Erythroblast (primary cell): ENCODE measurements around the gene TRIP11.
"Not testable (repeated sequence)": the region's sequence is repeated elsewhere in the genome, so short reads cannot be mapped to it uniquely, and the experiment has no call there.

ENCODE experiments used
- DNase-seq, 2 experiments: peaks; one replicate each; lab custom pipeline; 2025; lab: John Stamatoyannopoulos, UW
- GATA1 ChIP-seq: IDR thresholded peaks from 2 replicates; pipeline ENCODE4 v1.6.1; 2011; ENCODE audit warnings: low read depth, mild to moderate bottlenecking, control low read depth, low read length, moderate library complexity
- POLR2A ChIP-seq: IDR thresholded peaks from 2 replicates; pipeline ENCODE4 v1.6.1; 2011; ENCODE audit warnings: mild to moderate bottlenecking, low read length

TRIP11 gene

DNA sequence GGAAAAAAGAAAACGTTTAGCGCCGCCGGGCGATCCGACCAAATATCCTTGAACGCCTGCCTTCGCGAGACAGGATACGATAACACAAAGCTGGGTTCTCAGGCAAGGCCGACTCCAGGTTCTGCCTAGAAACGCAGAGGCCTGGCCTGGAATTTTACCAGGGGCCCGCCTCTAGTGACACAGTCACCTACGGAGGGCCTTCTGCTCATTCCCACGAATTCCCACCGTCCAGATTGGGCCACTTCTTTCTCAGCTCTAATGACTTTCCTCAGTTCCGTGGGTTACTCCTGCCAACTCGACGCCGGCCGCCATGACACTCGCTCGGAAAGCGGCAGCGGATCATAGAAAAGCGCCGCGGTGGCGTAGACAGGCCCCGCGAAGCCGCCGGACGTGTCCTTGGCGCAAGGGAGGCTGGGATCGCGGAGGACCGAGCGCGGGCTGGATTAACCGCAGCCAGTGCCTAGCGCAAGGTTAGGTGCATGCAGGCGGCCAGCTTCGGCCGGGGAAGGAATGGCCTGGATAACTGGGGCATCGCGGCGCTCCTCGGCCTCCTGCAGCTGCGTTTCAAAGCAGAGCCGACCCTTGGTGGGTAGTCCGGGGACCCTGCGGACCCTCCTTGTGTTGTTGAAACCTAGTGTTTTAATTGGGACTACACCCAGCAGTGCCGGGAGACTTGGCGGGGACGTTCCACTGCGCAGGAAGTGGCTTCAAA lies at the start of gene TRIP11:
Gene TRIP11 (minus strand): TSS at position 341 of the 712 bp plus-strand sequence. CDS start 374 bp downstream, outside the sequence.
- peak; percentile 94 to 96 for DNase-seq
- TF ChIP-seq POLR2A = peak; percentile 96
- no peak for TF ChIP-seq GATA1

- TF ChIP-seq GATA1 (no peak), POLR2A (no peak)
- DNase-seq = no peak
Observed at GRCh38 chr14:92088494-92088893, 48.6 kb upstream of the TRIP11 start.

GRCh38 chr14:92074555-92074954 lies 34.7 kb upstream of the TRIP11 start:
- TF ChIP-seq GATA1 (no peak), POLR2A (no peak)
- DNase-seq = no peak

- TF ChIP-seq GATA1 = no peak
- TF ChIP-seq POLR2A = no peak
- no peak for DNase-seq
Observed at GRCh38 chr14:92058006-92058917, 18.4 kb upstream of the TRIP11 start.

- DNase-seq = no peak
Observed at GRCh38 chr14:92049781-92050180, 9.9 kb upstream of the TRIP11 start.

DNA sequence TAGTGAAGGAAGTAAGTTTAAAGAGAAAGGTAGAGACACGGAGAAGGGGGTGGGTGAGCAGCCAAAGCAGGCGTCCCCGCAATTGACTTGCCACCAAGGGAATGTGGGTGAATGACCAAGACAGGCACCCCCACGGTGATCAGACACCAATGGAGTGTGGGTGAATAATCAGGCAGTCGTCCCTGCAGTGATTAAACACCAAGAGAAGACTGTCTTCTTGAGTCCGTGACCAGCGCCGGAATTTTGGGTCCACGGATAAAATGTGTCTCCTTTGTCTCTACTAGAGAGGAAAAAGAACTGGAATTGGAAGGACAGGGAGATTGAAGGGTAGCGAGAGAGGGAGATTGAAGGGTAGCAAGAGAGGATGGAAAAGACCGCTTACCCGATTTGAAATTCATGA lies 9.4 kb upstream of the TRIP11 start:
- DNase-seq = not testable (repeated sequence)

More at GRCh38 chr14:92049781-92050180, 9.9 kb upstream of the TRIP11 start:
- TF ChIP-seq GATA1 (no peak), POLR2A (no peak)

DNA sequence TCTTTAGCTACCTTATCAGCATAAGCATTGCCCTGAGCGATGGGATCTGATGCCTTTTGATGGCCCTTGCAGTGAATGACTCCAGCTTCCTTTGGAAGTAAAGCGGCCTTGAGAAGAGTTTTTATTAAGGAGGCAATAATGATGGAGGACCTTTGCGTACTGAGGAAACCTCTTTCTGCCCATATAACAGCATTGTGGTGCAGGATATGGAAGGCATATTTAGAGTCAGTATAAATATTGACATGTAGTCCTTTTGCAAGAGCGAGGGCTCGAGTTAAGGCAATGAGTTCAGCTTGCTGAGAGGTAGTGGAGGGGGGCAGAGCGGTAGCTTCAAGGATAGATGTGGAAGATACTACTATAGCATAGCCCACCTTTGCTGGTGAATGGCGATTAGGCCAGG lies 6.0 kb upstream of the TRIP11 start:
- DNase-seq = peak in 1 of 2 experiments; percentile 11

DNA sequence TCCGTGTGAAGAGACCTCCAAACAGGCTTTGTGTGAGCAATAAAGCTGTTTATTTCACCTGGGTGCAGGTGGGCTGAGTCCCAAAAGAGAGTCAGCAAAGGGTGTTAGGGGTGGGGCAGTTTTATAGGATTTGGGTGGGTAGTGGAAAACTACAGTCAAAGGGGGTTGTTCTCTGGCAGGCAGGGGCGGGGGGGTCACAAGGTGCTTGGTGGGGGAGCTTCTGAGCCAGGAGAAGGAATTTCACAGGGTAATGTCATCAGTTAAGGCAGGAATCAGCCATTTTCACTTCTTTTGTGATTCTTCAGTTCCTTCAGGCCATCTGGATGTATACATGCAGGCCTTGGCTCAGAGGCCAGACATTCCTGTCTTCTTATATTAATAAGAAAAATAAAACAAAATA lies 1.9 kb upstream of the TRIP11 start:
- not testable (repeated sequence) for DNase-seq

GRCh38 chr14:92041203-92041602 lies 1.3 kb upstream of the TRIP11 start:
- DNase-seq = no peak
- no peak for TF ChIP-seq POLR2A
- no peak for TF ChIP-seq GATA1

GRCh38 chr14:92040431-92041051 lies 682 bp upstream of the TRIP11 start:
- TF ChIP-seq POLR2A (no peak), GATA1 (no peak)
- DNase-seq = peak; percentile 58 to 64

- no peak for DNase-seq
- TF ChIP-seq GATA1 (no peak), POLR2A (no peak)
Observed at GRCh38 chr14:92039063-92039718, 668 bp downstream of the TRIP11 start.

DNA sequence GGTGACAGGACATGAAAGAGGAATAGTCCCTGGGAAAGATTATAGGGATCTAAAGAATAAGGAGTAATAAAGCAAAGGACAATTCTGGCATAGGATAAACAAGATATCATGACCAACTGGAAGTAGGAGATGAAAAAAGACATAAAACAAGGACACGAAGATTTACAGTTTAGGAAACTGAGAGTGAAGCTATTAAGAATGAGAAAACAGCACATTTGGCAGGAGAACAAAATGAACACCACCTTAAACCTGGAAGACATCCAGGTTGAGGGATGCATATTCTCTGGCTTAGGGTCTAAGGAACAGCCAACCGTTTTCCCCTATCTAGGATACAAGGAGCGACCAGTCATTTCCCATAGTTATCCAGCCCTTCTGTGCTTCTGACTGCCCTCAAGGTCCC lies 1.9 kb downstream of the TRIP11 start:
- no peak for DNase-seq
- TF ChIP-seq POLR2A = no peak

DNA sequence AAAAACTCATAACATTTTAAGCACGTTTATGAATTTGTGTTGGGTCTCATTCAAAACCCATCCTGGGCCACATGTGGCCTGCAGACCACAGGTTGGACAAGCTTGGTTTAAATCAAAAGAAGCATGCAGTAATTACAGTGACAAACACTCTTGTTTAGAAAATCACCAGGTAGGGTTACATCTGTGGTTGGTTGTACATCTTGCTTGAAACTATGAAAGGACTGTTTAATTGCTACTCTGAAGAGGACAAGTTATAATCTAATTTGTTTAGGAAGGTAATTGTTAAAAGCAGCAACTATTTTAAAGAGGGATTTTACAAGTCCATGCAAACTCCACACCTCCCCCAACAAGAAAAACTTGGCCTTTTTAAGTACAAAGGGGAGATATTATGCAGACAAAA lies 4.0 kb downstream of the TRIP11 start:
- TF ChIP-seq POLR2A = no peak
- TF ChIP-seq GATA1 = no peak
- no peak for DNase-seq

GRCh38 chr14:92033906-92034687 lies 5.8 kb downstream of the TRIP11 start:
- DNase-seq = no peak
- TF ChIP-seq GATA1 (no peak), POLR2A (no peak)
